GM18498 (cell line): ENCODE data around the gene GK.
"Not testable (repeated sequence)": the region's sequence is repeated elsewhere in the genome, so short reads cannot be mapped to it uniquely, and the experiment has no call there.

Source experiments
- ATAC-seq: cut with Tn5 transposase; IDR thresholded peaks from one replicate; pipeline ENCODE4 v1.9.1; 2021; ENCODE audit warnings: mild to moderate bottlenecking, moderate library complexity; ENCODE audit not compliant: unreplicated experiment

GK gene

DNA sequence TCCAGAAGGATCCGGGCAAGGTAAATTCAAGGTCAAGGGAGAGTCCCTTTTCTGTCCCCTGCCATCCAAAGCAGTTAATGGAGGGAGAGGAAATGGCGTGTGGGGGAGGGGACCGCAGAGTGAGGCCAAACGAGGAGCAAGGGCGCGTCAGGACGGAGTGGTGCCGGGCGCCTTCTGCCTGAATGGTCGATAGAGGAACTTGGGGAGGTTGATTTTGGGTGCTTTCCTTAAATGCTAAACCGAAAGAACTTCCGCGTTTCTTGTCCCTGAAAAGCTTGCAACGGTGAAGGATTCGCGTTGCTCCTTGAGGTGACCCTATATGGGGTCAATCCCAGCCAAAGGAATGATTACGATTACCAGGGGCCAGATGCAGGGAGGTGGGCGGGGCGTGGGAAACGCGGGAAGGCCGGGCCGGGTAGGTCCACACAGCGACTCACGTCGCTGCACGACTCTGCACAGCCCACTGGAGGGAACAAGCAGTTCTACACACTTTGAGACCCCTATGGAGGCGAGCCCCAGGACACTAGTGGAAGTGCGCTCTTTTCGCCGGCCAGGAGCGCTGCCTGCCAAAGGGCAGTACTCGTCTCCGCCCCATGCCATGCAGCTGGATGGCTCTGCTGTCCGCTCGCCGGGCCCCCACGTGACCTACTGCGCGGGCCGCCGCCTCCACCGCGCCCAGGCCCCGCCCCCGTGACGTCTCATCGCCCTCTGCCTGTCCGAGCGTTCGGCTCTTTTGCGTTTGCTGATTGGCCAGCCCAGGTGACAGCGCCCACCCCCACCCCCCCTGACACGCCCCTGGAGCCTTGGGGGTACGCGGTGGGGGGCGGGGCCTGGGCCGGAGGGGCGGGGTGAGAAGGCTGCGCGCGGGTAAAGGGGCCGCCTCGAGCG is 452 bp upstream of the GK start:
- peak; percentile 89 for ATAC-seq

DNA sequence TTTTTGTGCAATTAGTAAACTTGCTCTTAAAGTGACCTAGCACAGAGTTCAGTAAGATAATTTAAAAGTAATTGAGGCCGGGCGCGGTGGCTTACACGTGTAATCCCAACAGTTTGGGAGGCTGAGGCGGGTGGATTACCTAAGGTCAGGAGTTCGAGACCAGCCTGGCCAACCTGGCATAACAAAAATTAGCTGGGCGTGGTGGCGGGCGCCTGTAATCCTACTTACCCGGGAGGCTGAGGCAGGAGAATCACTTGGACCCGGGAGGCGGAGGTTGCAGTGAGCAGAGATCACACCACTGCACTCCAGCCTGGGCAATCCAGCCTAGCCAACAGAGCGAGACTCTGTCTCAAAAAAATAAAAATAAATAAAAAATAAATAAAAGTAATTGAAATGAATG is 1.2 kb downstream of the GK start:
- ATAC-seq = not testable (repeated sequence)

DNA sequence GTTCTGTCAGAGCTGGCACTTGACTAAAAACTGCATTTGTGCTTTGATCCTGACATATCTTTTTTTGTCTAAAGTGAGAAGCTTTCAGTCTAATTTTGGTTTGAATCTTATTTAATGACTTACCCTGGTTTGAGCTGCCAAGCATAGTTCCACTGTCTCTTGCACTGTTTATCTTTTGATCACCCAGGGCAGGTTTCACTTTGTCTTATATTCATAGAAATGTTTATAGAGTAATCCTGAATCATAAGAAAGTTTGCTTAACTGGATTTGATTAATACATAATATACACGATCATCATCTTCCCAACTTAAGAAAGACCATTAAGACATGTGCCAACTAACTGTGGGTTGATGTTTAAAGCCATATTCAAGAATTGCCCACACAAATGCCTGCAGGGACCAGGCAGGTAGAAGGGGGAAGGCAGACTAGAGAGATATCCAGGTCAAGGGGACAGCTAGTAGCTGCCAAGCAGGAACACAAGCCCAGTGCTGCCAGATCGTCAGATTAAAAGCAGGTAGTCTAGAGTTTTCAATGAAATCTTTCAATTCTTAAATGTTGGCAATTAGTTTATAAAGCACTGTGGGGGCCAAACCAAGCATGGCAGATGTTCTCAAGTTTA is 1.9 kb downstream of the GK start:
- ATAC-seq = no peak

DNA sequence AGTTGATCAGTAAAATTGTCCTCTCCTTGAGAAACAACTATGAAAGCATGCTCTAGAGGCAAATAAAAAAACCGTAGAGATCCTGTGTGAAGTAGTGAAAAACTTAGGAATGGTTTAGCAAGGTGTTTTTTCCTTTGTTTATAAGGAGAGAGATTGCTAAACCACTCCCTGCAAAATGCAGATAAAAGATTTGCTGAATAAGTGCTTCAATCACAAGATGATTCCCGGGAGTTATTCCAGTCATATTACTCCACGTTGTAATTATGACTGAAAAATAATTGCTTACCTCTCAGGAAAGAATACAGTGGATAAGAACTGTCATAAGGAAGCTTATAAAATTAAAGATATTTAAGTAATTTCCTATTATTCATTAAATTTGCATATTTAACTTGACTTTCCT is 2.8 kb downstream of the GK start:
- no peak for ATAC-seq

DNA sequence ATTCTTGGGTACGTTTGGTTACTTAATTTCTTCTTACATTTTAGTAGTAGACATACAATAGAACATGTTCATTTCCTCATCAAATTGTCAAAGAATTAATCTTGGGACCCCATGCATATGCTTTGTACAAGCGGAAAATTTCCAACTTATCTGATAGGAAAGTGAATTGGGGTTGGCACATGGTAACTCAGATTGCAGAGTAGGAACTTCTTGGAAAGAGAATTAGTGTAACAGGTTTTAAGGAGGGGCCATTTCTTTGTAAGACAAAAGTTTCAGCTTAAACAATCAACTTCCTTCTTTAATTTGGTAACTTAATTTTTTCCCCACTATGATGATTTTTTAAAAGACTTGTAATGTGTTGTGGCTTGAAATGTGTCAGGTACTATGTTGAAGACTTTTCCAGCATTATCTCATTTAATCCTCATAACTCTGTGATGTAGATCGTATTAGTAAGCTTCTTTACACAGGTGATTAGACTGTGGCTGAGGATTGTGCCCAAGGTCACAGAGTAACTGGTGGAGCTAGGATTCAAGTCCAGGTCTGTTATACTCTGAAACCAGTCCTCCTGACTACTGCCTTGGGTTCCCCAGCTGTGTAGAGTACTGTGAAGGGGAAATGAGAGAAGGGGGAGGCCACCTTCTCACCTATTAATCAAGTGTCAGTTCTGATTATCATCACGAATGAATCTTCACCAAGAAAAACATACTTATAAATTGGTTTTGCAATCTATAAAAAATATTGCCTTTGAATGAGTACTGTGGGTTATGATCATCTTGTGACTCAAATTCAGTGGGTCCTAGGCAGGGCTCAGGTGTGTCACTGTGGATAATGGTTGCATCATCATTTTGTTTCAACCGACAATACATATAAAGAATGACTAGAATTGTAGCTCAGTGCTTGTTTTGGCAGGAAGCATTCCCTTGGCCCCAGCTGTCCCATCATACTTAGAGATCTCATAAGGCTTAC is 4.3 kb downstream of the GK start:
- ATAC-seq = no peak

DNA sequence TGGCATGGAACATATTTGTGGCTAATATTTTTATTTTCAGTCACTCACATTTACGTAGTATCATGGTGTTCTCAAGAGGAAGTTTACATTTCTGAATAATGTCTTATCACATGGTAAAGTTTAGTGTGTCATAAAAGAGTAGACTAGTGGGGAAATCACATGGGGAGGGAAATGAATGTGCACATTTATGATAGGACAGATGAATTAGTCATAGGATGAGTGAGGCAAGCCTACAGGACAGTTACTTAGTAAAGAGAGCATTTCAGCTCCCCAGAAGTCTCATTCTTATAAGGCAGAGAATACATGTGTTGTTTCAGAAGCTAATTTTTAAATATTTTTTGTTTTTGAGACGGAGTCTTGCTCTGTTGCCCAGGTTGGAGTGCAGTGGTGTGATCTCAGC is 6.2 kb downstream of the GK start:
- no peak for ATAC-seq

DNA sequence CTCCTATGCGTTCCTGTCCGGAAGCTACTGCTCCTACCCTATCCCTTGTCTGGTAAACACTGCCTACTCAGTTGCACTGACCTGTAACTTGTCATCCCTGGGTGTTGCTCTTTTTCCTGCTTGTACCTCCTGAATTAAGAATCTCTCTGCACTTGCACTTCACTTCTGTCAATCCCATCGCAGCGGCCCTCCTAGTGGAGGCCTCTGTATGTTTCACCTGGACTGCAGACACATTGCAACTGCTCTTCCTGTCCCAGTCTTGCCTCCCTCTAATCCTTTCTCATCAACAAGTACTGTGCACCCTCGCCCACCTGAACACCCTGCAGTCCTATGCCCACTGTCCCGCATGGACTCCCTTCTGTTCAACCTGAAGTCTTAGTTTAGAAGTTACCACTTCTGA is 8.0 kb downstream of the GK start:
- ATAC-seq = no peak

DNA sequence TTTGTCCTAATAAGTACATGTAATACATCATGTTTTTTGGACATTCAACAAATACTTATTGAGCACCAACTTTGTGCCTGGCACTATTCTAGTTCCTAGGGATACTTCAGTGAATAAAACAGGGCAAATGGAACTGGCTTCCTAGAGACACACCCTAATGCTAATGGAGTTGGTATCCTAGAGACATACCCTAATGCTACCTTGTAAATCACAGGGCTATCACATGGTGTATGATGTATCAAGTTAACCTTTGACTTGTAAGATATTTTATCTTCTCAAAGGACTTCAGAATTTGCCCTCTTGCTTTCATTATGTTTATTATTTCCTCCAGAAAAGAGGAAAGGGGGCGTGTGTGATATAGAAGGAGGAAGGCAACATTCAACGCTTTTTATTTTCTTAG is 10.1 kb downstream of the GK start:
- ATAC-seq = no peak

DNA sequence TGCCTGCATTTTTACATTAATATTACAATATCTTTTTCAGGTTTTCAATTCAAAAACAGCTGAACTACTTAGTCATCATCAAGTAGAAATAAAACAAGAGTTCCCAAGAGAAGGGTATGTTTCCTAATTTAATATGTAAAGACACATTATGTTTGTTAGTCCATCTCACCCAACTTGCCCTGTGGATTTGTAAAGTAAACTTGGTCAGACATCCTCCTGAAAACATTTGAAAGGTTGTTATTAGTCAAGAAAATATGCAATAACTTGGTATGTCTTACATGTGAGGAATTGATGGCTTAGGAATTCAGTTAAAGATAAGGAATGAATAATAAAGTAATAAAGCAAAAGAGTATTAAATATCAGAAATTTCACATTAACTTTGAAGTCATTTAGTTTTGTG is 12.2 kb downstream of the GK start:
- no peak for ATAC-seq

DNA sequence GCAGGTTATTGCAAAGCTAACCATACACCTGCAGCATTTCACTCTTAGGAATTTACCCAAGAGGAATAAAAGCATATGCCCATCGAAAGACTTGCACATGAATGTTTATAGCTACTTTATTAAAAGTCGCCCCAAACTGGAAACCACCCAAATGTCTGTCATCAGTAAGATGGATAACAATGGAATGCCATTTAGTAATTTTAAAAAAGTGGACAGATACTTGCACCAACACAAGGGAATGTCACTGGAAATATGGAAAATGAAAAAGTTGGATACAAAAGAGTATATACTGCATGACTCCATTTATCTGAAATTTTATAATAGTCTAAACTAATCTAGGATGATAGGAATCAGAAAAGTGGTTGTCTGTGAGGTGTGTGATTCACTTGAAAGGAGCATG is 12.9 kb downstream of the GK start:
- ATAC-seq = no peak

DNA sequence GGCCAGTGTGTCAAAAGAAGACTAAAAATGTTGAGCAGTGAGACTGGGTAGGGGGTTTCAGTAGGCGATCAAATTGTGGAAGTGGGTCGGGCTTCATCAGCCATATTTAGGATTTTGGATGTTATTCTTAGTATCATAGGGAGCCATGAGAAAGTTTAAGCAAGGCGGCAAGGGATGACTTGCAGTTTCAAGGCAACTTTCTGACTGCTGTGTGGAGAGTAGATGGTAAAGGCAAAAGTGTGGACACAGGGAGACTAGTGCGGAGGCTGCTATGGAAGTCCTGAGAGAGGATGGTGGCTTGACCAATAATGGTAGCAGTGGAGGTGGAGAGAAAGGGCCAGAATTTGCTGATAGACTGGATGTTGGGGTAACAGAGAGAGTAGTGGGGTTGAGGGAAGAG is 15.4 kb downstream of the GK start:
- no peak for ATAC-seq

DNA sequence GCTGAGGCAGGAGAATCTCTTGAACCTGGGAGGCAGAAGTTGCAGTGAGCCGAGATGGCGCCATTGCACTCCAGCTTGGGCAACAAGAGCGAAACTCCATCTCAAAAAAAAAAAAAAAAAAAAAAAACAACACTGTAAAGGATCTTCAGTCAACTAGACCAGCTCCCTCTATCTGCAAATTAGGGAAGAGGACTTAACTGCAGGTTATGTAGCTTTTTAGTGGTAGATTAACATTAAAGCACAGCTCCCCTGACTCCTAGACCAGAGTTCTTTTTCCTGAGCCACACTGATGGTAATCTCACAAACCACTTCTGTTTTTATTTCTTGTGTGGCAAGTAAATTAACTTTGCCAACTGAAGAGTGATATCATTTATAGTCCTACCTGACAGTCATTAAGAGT is 18.0 kb downstream of the GK start:
- not testable (repeated sequence) for ATAC-seq

DNA sequence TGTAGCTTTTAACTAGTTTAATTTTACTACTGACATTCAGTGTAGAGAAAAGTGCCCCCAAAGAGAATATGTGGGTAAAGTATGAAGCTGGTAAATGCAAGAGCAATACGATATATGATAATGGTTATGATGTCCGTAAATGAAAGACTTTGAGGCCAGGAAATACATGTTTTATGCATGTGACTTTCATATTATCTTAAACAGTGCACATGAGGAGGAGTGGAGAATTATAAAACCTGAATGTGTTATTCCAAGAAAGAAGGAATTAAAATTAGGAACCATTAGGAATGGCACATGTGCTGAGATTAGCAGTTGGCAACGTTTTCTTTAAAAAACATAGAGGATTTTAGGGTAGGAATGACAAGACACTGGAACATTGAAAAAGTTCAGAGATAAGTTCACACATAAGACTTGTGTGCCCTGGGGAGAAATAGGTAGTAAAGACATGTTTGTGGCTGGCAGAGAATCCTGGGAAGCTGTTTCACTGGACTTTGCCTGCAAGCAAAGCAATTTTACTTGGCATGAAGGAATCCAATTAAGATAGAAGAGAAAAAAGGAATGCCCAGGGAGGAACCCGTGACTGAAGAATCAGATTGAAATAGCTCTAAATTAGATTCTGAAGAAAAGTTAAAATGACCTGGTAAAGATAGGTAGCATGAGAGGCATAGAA is 20.0 kb downstream of the GK start:
- ATAC-seq = no peak

DNA sequence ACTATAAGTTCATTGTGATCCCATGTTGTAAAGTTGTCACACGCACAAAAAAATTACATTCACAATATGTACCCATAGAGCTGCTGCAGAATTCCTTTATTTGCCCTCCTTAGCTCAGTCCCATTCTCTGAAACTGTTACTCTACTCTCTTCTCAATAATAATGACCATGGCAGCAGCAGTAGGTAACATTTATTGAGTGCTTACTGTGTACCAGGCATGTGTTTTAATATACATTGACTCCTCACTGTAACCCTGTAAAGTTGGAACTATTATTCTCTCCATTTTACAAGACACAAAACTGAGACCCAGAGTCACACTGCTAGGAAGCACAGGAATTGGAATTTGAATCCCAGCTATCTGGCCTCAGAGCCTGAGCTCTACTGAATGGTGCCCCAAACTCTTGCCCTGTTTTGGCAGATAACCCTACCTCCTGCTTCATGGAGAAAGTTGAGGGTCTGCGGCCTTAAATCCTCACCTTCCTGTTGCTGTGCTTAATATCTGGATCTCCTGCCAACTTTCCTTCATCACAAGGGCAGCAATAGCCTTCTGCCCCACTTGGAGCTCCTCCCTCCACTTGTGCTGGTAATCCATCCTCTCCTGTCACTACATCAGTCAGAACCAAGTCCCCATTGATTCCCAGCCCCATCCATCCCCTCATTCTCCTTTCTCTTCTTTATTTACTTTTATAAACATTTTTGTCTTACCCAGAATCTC is 20.8 kb downstream of the GK start:
- no peak for ATAC-seq

DNA sequence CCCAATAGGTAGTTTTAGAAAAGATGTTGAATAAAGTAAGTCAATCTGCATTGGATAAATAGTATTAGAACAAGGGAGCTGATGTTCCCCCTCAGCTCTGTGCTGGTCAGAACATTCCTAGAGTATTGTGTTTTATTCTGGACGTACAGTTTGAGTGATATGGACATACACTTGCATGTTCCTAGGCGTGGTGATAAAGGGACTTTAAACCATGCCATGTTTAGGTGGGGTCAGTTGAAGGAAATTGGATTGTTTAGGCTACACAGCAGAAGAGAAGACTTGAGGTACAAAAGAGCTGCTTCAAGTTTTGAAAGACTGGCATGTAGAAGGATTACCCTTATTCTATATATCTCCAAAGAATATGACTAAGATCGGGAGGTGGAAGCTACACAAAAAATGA is 21.6 kb downstream of the GK start:
- no peak for ATAC-seq

DNA sequence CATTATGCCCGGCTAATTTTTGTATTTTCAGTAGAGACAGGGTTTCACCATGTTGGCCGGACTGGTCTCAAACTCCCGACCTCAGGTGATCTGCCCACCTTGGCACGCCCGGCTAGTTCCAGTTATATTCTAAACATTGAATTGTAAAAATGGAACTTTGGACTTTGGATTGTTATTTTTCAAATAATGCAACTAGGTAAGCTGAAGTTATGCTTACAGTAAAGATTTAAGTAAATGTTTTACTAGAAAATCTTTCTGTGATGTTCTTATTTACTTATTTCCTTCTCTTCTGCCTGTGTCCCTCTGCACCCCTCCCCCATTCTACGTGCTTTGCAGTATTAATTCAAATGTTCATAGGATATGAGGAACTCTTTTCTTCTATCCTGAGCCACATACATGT is 26.1 kb downstream of the GK start:
- ATAC-seq = no peak

DNA sequence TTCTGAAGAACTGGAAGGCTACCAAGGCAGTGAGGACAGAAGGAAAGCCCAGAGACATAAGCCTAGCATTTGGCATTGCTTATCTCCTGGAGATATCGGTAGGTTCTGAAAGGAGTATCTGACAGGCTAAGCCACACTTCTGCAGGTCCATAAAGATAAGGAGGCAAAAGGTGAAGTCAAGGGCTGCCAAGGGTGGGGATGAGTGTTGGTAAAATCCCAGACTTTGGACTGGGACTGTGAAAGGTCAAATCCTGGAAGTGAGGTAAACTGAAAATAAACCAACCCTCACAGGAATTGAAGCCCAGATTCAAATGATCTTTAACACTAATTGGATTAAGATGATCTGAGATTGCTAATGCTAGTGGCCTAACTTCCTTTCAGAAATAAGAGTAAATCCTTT is 27.4 kb downstream of the GK start:
- ATAC-seq = no peak

DNA sequence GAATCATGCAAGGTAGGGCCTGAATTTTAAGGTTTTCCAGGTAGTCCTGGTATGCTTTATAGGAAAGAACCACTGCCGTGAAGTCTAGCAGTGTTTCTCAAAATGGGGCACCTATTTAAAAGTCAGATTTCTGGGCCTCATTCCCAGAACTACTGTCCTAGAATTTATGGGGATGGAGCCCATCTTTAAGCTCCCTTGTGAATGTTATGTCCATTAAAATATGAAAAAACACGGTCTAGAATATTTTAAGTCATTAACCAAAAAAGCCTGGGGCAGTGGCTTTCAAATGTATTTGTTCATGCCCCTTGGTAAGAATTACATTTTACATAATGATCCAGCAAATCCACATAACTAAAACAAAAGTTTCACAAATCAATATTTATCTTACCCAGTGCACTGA is 35.4 kb downstream of the GK start:
- ATAC-seq = no peak

DNA sequence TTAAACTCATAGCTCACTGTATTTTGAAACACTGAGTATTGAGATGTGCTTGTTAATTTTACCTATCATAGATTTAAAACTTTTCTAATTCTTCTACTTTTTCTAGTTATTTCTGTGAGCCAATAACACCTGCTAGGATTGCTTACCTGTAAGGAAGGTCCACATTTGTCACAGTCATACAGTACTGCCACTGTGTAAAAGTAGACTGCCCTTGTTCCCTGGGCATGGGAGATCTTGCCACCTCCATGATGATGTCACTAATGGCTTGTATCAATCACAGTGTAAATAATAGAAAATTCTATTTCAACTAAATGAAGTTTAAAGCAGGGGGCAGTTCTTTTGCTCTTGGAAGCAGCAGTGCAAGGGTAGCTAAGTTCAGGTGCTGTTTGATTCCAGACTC is 35.9 kb downstream of the GK start:
- ATAC-seq = no peak

DNA sequence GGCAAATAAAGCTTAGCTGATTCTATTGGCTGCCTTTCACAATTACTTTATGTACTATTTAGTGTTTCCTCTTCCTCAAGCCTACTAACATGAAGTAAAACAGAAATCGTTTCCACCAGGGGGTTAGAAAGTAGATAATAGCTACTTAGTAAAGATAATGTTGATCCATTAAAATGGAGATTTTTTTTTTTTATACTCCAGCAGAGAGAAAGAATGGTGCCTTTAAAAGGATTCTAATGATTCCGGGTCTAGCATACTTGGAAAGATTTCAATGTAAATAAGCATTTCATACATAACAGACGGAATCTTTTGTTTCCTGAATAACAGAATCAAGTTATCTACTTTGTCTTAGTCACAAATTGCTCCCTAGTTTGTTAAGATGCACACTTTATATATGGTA is 37.1 kb downstream of the GK start:
- ATAC-seq = no peak
